ENCODE data around the gene SAFB.

Gene SAFB

GRCh38 chr19:5646703-5647102 is 23.8 kb downstream of the SAFB start:
- Histone ChIP-seq H2BK120ac (ENCODE audit: low read depth, low read length) (no peak overlapping the region), H3K4ac (ENCODE audit: low read length) (no peak overlapping the region), H2BK12ac (ENCODE audit: low read length) (no peak overlapping the region), H3K79me1 (ENCODE audit: low read depth, low read length) (peaks cover 3% of the 10 kb centered on the region), H3K9me3 (replicated peaks in 1 of 2; ENCODE audit: control insufficient read depth in 2 of 2, insufficient read depth in 1 of 2, low read depth in 1 of 2, low read length in 2 of 2) (no peaks in the 10 kb centered on the region), H3K27ac (replicated peaks; ENCODE audit: low read length) (no peak overlapping the region), H4K8ac (ENCODE audit: low read depth, low read length) (no peak overlapping the region), H3K23ac (ENCODE audit: low read depth, low read length, poor library complexity) (no peak overlapping the region), H3K36me3 (replicated peaks in 1 of 2; ENCODE audit: control insufficient read depth in 2 of 2, insufficient read depth in 2 of 2, low read length in 2 of 2) (peaks cover 48 to 92% of the 10 kb centered on the region in 2 donors), H3K18ac (ENCODE audit: low read length) (no peak overlapping the region), H3K4me3 (ENCODE audit: low read length in 2 of 2) (no peak overlapping the region), H3K9ac (ENCODE audit: low read depth, low read length, poor library complexity) (no peak overlapping the region), H4K91ac (ENCODE audit: low read depth, low read length, poor library complexity) (no peak overlapping the region), H2BK15ac (ENCODE audit: low read length) (no peak overlapping the region), H2BK5ac (ENCODE audit: low read length) (no peak overlapping the region), H3K27me3 (ENCODE audit: control insufficient read depth in 3 of 3, insufficient read depth in 3 of 3, low read depth in 1 of 3, low read length in 3 of 3) (no peaks in the 10 kb centered on the region), H2AFZ (ENCODE audit: low read length) (no peak overlapping the region), H3K14ac (ENCODE audit: low read length) (no peak overlapping the region), H3K4me1 (ENCODE audit: control insufficient read depth in 2 of 2, insufficient read depth in 1 of 2, low read depth in 1 of 2, low read length in 2 of 2) (no peaks in the 10 kb centered on the region), H3K4me2 (ENCODE audit: insufficient read depth, low read length, poor library complexity, severe bottlenecking) (no peak overlapping the region), H2AK5ac (ENCODE audit: low read depth, low read length) (no peak overlapping the region)
- WGBS, 2 donors (ENCODE audit: extremely low coverage in 2 of 2, insufficient read length in 2 of 2, insufficient replicate concordance in 1 of 2), result no CpG with 5 or more reads among the region's 4 CpGs
- no peak for DNase-seq (ENCODE audit: low spot score)

- Histone ChIP-seq H4K8ac (ENCODE audit: low read depth, low read length) (no peak overlapping the region), H3K14ac (ENCODE audit: low read length) (no peak overlapping the region), H3K4me2 (ENCODE audit: insufficient read depth, low read length, poor library complexity, severe bottlenecking) (no peak overlapping the region), H2AFZ (ENCODE audit: low read length) (no peak overlapping the region), H3K36me3 (replicated peaks in 1 of 2; ENCODE audit: control insufficient read depth in 2 of 2, insufficient read depth in 2 of 2, low read length in 2 of 2) (peaks cover 56 to 92% of the 10 kb centered on the region in 2 donors), H3K18ac (ENCODE audit: low read length) (no peak overlapping the region), H3K9ac (ENCODE audit: low read depth, low read length, poor library complexity) (no peak overlapping the region), H3K23ac (ENCODE audit: low read depth, low read length, poor library complexity) (no peak overlapping the region), H2BK5ac (ENCODE audit: low read length) (no peak overlapping the region), H2BK15ac (ENCODE audit: low read length) (no peak overlapping the region), H4K91ac (ENCODE audit: low read depth, low read length, poor library complexity) (no peak overlapping the region), H2BK12ac (ENCODE audit: low read length) (no peak overlapping the region), H3K4me1 (ENCODE audit: control insufficient read depth in 2 of 2, insufficient read depth in 1 of 2, low read depth in 1 of 2, low read length in 2 of 2) (no peaks in the 10 kb centered on the region), H3K79me1 (ENCODE audit: low read depth, low read length) (peaks cover 6% of the 10 kb centered on the region), H2BK120ac (ENCODE audit: low read depth, low read length) (no peak overlapping the region), H3K27ac (replicated peaks; ENCODE audit: low read length) (no peak overlapping the region), H3K9me3 (replicated peaks in 1 of 2; ENCODE audit: control insufficient read depth in 2 of 2, insufficient read depth in 1 of 2, low read depth in 1 of 2, low read length in 2 of 2) (no peaks in the 10 kb centered on the region), H2AK5ac (ENCODE audit: low read depth, low read length) (no peak overlapping the region), H3K4ac (ENCODE audit: low read length) (no peak overlapping the region), H3K27me3 (ENCODE audit: control insufficient read depth in 3 of 3, insufficient read depth in 3 of 3, low read depth in 1 of 3, low read length in 3 of 3) (no peaks in the 10 kb centered on the region), H3K4me3 (ENCODE audit: low read length in 2 of 2) (no peak overlapping the region)
- no peak for DNase-seq (ENCODE audit: low spot score)
- no CpG with 5 or more reads among the region's 11 CpGs for WGBS, 2 donors (ENCODE audit: extremely low coverage in 2 of 2, insufficient read length in 2 of 2, insufficient replicate concordance in 1 of 2)
These were observed 25.6 kb downstream of the SAFB start for GRCh38 chr19:5648464-5648863.

GRCh38 chr19:5651361-5651760 is 28.5 kb downstream of the SAFB start:
- Histone ChIP-seq H3K18ac (ENCODE audit: low read length) (no peak overlapping the region), H2BK12ac (ENCODE audit: low read length) (no peak overlapping the region), H3K4ac (ENCODE audit: low read length) (no peak overlapping the region), H3K9me3 (replicated peaks in 1 of 2; ENCODE audit: control insufficient read depth in 2 of 2, insufficient read depth in 1 of 2, low read depth in 1 of 2, low read length in 2 of 2) (no peaks in the 10 kb centered on the region), H3K36me3 (replicated peaks in 1 of 2; ENCODE audit: control insufficient read depth in 2 of 2, insufficient read depth in 2 of 2, low read length in 2 of 2) (peaks cover 59 to 92% of the 10 kb centered on the region in 2 donors), H2AK5ac (ENCODE audit: low read depth, low read length) (peak overlapping the region; percentile 17), H2AFZ (ENCODE audit: low read length) (no peak overlapping the region), H4K91ac (ENCODE audit: low read depth, low read length, poor library complexity) (no peak overlapping the region), H2BK120ac (ENCODE audit: low read depth, low read length) (no peak overlapping the region), H4K8ac (ENCODE audit: low read depth, low read length) (no peak overlapping the region), H3K79me1 (ENCODE audit: low read depth, low read length) (peaks cover 7% of the 10 kb centered on the region), H3K4me3 (ENCODE audit: low read length in 2 of 2) (no peak overlapping the region), H2BK5ac (ENCODE audit: low read length) (peak overlapping the region; percentile 35), H2BK15ac (ENCODE audit: low read length) (no peak overlapping the region), H3K4me1 (ENCODE audit: control insufficient read depth in 2 of 2, insufficient read depth in 1 of 2, low read depth in 1 of 2, low read length in 2 of 2) (no peaks in the 10 kb centered on the region), H3K4me2 (ENCODE audit: insufficient read depth, low read length, poor library complexity, severe bottlenecking) (no peak overlapping the region), H3K27me3 (ENCODE audit: control insufficient read depth in 3 of 3, insufficient read depth in 3 of 3, low read depth in 1 of 3, low read length in 3 of 3) (no peaks in the 10 kb centered on the region), H3K23ac (ENCODE audit: low read depth, low read length, poor library complexity) (no peak overlapping the region), H3K9ac (ENCODE audit: low read depth, low read length, poor library complexity) (no peak overlapping the region), H3K27ac (replicated peaks; ENCODE audit: low read length) (no peak overlapping the region), H3K14ac (ENCODE audit: low read length) (no peak overlapping the region)
- no CpG with 5 or more reads among the region's 5 CpGs for WGBS, 2 donors (ENCODE audit: extremely low coverage in 2 of 2, insufficient read length in 2 of 2, insufficient replicate concordance in 1 of 2)
- DNase-seq (ENCODE audit: low spot score), result no peak

DNA sequence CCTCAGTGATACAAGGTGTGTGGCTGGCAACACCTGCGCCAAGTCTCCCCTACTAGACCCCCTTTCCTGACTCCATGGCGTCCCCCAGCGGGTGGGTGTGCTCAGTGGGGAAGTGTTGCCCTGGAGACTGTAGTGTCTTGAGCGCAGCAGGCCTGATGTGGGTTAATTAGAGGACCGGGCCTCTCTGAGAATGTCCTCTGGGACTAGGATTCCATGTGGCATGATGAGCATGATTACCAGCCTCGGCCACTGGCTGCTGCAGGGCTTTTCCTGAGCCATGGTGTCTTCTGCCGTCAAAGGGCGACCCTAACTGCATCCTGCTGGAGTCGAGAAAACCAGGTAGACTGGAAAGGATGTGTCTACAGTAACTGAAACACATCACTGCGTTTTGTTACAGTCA is 29.4 kb downstream of the SAFB start:
- Histone ChIP-seq H3K79me1 (ENCODE audit: low read depth, low read length) (peaks cover 7% of the 10 kb centered on the region), H3K4ac (ENCODE audit: low read length) (no peak overlapping the region), H2BK15ac (ENCODE audit: low read length) (no peak overlapping the region), H3K9me3 (replicated peaks in 1 of 2; ENCODE audit: control insufficient read depth in 2 of 2, insufficient read depth in 1 of 2, low read depth in 1 of 2, low read length in 2 of 2) (no peaks in the 10 kb centered on the region), H2BK12ac (ENCODE audit: low read length) (no peak overlapping the region), H3K9ac (ENCODE audit: low read depth, low read length, poor library complexity) (no peak overlapping the region), H3K27ac (replicated peaks; ENCODE audit: low read length) (no peak overlapping the region), H2BK5ac (ENCODE audit: low read length) (no peak overlapping the region), H3K4me2 (ENCODE audit: insufficient read depth, low read length, poor library complexity, severe bottlenecking) (no peak overlapping the region), H4K8ac (ENCODE audit: low read depth, low read length) (no peak overlapping the region), H3K4me3 (ENCODE audit: low read length in 2 of 2) (no peak overlapping the region), H3K36me3 (replicated peaks in 1 of 2; ENCODE audit: control insufficient read depth in 2 of 2, insufficient read depth in 2 of 2, low read length in 2 of 2) (peaks cover 55 to 92% of the 10 kb centered on the region in 2 donors), H2BK120ac (ENCODE audit: low read depth, low read length) (no peak overlapping the region), H3K23ac (ENCODE audit: low read depth, low read length, poor library complexity) (no peak overlapping the region), H3K18ac (ENCODE audit: low read length) (no peak overlapping the region), H3K14ac (ENCODE audit: low read length) (no peak overlapping the region), H2AFZ (ENCODE audit: low read length) (no peak overlapping the region), H3K27me3 (ENCODE audit: control insufficient read depth in 3 of 3, insufficient read depth in 3 of 3, low read depth in 1 of 3, low read length in 3 of 3) (no peaks in the 10 kb centered on the region), H3K4me1 (ENCODE audit: control insufficient read depth in 2 of 2, insufficient read depth in 1 of 2, low read depth in 1 of 2, low read length in 2 of 2) (no peaks in the 10 kb centered on the region), H2AK5ac (ENCODE audit: low read depth, low read length) (no peak overlapping the region), H4K91ac (ENCODE audit: low read depth, low read length, poor library complexity) (no peak overlapping the region)
- DNase-seq (ENCODE audit: low spot score), result no peak
- no CpG with 5 or more reads among the region's 10 CpGs for WGBS, 2 donors (ENCODE audit: extremely low coverage in 2 of 2, insufficient read length in 2 of 2, insufficient replicate concordance in 1 of 2)

Data from neuronal stem cell (in vitro differentiated cells).